HepG2 (cell line): ENCODE results near the gene SH2D3C.

ENCODE experiments used
- CAMTA2 ChIP-seq: sonication (generic); formaldehyde crosslinking; IDR thresholded peaks from 2 replicates; pipeline ENCODE4 v1.4.0; 2020; ENCODE audit warnings: mild to moderate bottlenecking, missing genetic modification reagents, borderline replicate concordance
- CREB1 ChIP-seq, 2 experiments: fragments of 450-650 bp in 1 of 2; IDR thresholded peaks; 2 replicates each; pipeline ENCODE4 v1.6.1; 2016 to 2017; ENCODE audit warnings: control low read depth in 1 of 2, mild to moderate bottlenecking in 1 of 2, missing compliant biosample characterization in 1 of 2, missing genetic modification characterization in 1 of 2
- CTCF ChIP-seq: sonication (generic); formaldehyde crosslinking; IDR thresholded peaks from 2 replicates; pipeline ENCODE4 v1.5.0; 2020; ENCODE audit warnings: mild to moderate bottlenecking, missing genetic modification reagents, moderate library complexity
- KAT2B ChIP-seq: fragments of 150-350 bp; IDR thresholded peaks from 2 replicates; pipeline ENCODE4 v1.6.1; 2014; ENCODE audit warnings: low read depth, low read length, borderline replicate concordance
- PHF20 ChIP-seq: sonication (generic); formaldehyde crosslinking; IDR thresholded peaks from 2 replicates; pipeline ENCODE4 v1.5.0; 2020; ENCODE audit warnings: mild to moderate bottlenecking, missing genetic modification reagents
- SMC3 ChIP-seq: IDR thresholded peaks from 2 replicates; pipeline ENCODE4 v1.6.1; 2011; ENCODE audit warnings: low read length, improper control_type of control experiment
- ZNF274 ChIP-seq: sonication (generic); formaldehyde crosslinking; IDR thresholded peaks from 2 replicates; pipeline ENCODE4 v1.5.1; 2020; ENCODE audit warnings: mild to moderate bottlenecking, missing genetic modification reagents
- ZNF33A ChIP-seq: sonication (generic); formaldehyde crosslinking; IDR thresholded peaks from 2 replicates; pipeline ENCODE4 v1.5.1; 2020; ENCODE audit warnings: missing genetic modification reagents, mild to moderate bottlenecking, moderate library complexity, borderline replicate concordance
- ZNF687 ChIP-seq: sonication (generic); formaldehyde crosslinking; IDR thresholded peaks from 2 replicates; pipeline ENCODE4 v1.5.1; 2020; ENCODE audit warnings: mild to moderate bottlenecking, missing genetic modification reagents, moderate library complexity

GRCh38 chr9:127772603-127773002, 5.9 kb downstream of the SH2D3C start:
- TF ChIP-seq ZNF274 (CRISPR knock-in tag) = no peak
- TF ChIP-seq KAT2B = no peak
- no peak for TF ChIP-seq CTCF (CRISPR knock-in tag)
- TF ChIP-seq ZNF33A (CRISPR knock-in tag) = no peak
- TF ChIP-seq ZNF687 (CRISPR knock-in tag) = no peak
- TF ChIP-seq CREB1 (IDR thresholded peaks at IDR 0.05) = no peak
- TF ChIP-seq CREB1 (CRISPR knock-in tag; IDR thresholded peaks at IDR 0.05) = no peak
- TF ChIP-seq PHF20 (CRISPR knock-in tag) = no peak
- no peak for TF ChIP-seq SMC3
- TF ChIP-seq CAMTA2 = no peak
